KMS-11 (cell line): ENCODE results near the gene VCPKMT.
"Not testable (repeated sequence)": the region's sequence is repeated elsewhere in the genome, so short reads cannot be mapped to it uniquely, and the experiment has no call there.

Source experiments
- H2AFZ ChIP-seq: fragments of 200-600 bp; sonication (generic); 2 replicates; pipeline ENCODE4 v1.6.1; 2016; ENCODE audit warnings: antibody characterized with exemption, mixed run types, low read depth
- H3K27ac ChIP-seq: fragments of 200-600 bp; sonication (generic); 2 replicates; pipeline ENCODE4 v1.6.1; 2016; ENCODE audit warnings: mild to moderate bottlenecking, mixed run types
- H3K27me3 ChIP-seq: fragments of 200-600 bp; sonication (generic); 2 replicates; pipeline ENCODE4 v1.6.1; 2017; ENCODE audit warnings: mild to moderate bottlenecking, low read depth, mixed run types, moderate library complexity; ENCODE audit not compliant: insufficient read depth
- H3K36me3 ChIP-seq: fragments of 200-600 bp; sonication (generic); 2 replicates; pipeline ENCODE4 v1.6.1; 2017; ENCODE audit warnings: mild to moderate bottlenecking, mixed run types; ENCODE audit not compliant: insufficient read depth
- H3K4me1 ChIP-seq: fragments of 200-600 bp; sonication (generic); 2 replicates; pipeline ENCODE4 v1.6.1; 2016; ENCODE audit warnings: mild to moderate bottlenecking, low read depth, mixed run types; ENCODE audit not compliant: poor library complexity, severe bottlenecking
- H3K4me2 ChIP-seq: fragments of 200-600 bp; sonication (generic); 2 replicates; pipeline ENCODE4 v1.7.0; 2016; ENCODE audit warnings: mild to moderate bottlenecking, mixed run types
- H3K4me3 ChIP-seq: fragments of 200-600 bp; sonication (generic); IDR thresholded peaks from 2 replicates; pipeline ENCODE4 v1.6.1; 2017; ENCODE audit warnings: low read depth, low read length, mixed read lengths; ENCODE audit not compliant: insufficient read depth
- H3K79me2 ChIP-seq: fragments of 200-600 bp; sonication (generic); 2 replicates; pipeline ENCODE4 v1.6.1; 2016; ENCODE audit warnings: low read depth, mixed run types; ENCODE audit not compliant: insufficient read depth
- H3K9ac ChIP-seq: fragments of 200-600 bp; sonication (generic); 2 replicates; pipeline ENCODE4 v1.6.1; 2016; ENCODE audit warnings: mild to moderate bottlenecking, mixed run types
- H4K20me1 ChIP-seq: fragments of 200-600 bp; sonication (generic); 2 replicates; pipeline ENCODE4 v1.6.1; 2016; ENCODE audit warnings: mild to moderate bottlenecking, mixed run types; ENCODE audit not compliant: insufficient read depth
- TF ChIP-seq, protein P1 (sequence below): fragments of 200-600 bp; sonication (generic); conservative IDR thresholded peaks from 2 replicates; pipeline ENCODE4 v1.6.1; 2017; ENCODE audit warnings: low read depth, mild to moderate bottlenecking, antibody characterized with exemption, low read length, moderate library complexity, mixed read lengths

VCPKMT gene

DNA sequence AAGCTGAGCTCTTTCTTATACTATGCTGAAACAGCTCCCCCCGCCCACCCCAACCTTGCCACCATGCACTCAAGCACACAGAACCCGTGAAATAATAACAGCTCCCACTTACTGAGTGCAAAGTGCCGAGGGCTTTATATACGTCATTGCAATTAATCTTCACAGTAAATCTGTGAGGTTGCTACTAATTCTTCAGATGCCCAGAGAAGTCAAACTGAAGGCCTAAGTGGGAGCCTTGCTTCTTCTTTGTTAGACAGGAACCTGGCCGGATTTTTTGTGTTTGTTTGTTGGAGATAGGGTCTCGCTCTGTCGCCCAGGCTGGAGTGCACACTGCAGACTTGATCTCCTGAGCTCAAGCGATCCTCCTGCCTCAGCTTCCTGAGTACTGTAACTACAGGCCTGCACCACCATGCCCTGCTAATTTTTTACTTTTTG is 34.0 kb downstream of the VCPKMT start:
- Histone ChIP-seq H3K27me3 (no peaks in the 10 kb centered on the region), H3K4me2 (peak overlapping the region; percentile 88), H3K4me1 (peaks cover 64% of the 10 kb centered on the region), H3K79me2 (no peaks in the 10 kb centered on the region), H3K9ac (peak overlapping the region; percentile 74), H3K4me3 (no peak overlapping the region), H4K20me1 (no peaks in the 10 kb centered on the region), H2AFZ (no peak overlapping the region), H3K36me3 (no peaks in the 10 kb centered on the region), H3K27ac (peak overlapping the region; percentile 97)
- TF ChIP-seq, protein P1, sequence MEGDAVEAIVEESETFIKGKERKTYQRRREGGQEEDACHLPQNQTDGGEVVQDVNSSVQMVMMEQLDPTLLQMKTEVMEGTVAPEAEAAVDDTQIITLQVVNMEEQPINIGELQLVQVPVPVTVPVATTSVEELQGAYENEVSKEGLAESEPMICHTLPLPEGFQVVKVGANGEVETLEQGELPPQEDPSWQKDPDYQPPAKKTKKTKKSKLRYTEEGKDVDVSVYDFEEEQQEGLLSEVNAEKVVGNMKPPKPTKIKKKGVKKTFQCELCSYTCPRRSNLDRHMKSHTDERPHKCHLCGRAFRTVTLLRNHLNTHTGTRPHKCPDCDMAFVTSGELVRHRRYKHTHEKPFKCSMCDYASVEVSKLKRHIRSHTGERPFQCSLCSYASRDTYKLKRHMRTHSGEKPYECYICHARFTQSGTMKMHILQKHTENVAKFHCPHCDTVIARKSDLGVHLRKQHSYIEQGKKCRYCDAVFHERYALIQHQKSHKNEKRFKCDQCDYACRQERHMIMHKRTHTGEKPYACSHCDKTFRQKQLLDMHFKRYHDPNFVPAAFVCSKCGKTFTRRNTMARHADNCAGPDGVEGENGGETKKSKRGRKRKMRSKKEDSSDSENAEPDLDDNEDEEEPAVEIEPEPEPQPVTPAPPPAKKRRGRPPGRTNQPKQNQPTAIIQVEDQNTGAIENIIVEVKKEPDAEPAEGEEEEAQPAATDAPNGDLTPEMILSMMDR, result no peak

DNA sequence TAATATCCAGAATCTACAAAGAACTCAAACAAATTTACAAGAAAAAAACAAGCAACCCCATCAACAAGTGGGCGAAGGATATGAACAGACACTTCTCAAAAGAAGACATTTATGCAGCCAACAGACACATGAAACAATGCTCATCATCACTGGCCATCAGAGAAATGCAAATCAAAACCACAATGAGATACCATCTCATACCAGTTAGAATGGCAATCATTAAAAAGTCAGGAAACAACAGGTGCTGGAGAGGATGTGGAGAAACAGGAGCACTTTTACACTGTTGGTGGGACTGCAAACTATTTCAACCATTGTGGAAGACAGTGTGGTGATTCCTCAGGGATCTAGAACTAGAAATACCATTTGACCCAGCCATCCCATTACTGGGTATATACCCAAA is 37.3 kb downstream of the VCPKMT start:
- not testable (repeated sequence) for H3K4me2 ChIP-seq, H3K4me3 ChIP-seq, H3K36me3 ChIP-seq, H3K79me2 ChIP-seq, H2AFZ ChIP-seq, H4K20me1 ChIP-seq, H3K9ac ChIP-seq, H3K27me3 ChIP-seq, H3K27ac ChIP-seq
- H3K4me1 ChIP-seq, result peaks cover 35% of the 10 kb centered on the region

DNA sequence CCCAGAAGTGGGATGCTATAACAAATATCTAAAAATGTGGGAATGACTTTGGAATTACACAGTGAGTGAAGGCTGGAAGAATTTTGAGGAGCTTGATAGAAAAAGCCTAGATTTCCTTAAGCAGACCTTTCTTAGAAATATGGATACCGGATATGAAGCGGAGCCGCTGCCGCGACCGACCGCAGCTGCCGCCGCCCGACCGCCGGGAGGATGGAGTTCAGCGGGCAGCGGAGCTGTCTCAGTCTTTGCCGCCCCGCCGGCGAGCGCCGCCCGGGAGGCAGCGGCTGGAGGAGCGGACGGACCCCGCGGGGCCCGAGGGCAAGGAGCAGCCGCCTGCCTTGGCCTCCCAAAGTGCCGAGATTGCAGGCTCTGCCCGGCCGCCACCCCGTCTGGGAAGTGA is 42.7 kb downstream of the VCPKMT start:
- H3K4me1 ChIP-seq, result peaks cover 43% of the 10 kb centered on the region
- not testable (repeated sequence) for H4K20me1 ChIP-seq, H3K4me3 ChIP-seq, H3K4me2 ChIP-seq, H3K36me3 ChIP-seq, H2AFZ ChIP-seq, H3K27me3 ChIP-seq, H3K27ac ChIP-seq, H3K9ac ChIP-seq, H3K79me2 ChIP-seq

DNA sequence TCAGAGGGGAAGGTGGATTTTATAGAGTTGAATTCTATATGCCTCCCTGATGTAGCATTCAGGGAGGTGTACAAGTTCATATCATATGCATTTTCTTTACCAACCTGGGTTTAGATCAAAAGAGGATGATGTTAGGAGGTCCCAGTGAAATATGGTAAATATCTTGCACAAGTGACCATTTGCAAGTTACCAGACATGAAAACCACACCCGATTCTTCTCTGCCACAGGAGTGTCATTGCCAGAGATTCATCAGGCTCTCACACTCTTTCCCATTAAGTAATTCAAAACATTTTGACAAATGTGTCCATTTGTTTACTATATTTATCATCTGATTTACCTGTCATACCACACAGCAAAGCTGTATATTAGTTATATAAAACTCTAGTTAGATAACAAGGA is 44.0 kb downstream of the VCPKMT start:
- H2AFZ ChIP-seq, result no peak overlapping the region
- peaks cover 55% of the 10 kb centered on the region for H3K4me1 ChIP-seq
- H3K27me3 ChIP-seq, result no peaks in the 10 kb centered on the region
- no peaks in the 10 kb centered on the region for H3K79me2 ChIP-seq
- no peak overlapping the region for H3K9ac ChIP-seq
- TF ChIP-seq, protein P1, result no peak
- peak overlapping the region; percentile 43 for H3K27ac ChIP-seq
- H3K4me3 ChIP-seq, result no peak overlapping the region
- peak overlapping the region; percentile 37; the same call in 1 of the 2 replicates for H3K4me2 ChIP-seq
- no peaks in the 10 kb centered on the region for H4K20me1 ChIP-seq
- H3K36me3 ChIP-seq, result no peaks in the 10 kb centered on the region

DNA sequence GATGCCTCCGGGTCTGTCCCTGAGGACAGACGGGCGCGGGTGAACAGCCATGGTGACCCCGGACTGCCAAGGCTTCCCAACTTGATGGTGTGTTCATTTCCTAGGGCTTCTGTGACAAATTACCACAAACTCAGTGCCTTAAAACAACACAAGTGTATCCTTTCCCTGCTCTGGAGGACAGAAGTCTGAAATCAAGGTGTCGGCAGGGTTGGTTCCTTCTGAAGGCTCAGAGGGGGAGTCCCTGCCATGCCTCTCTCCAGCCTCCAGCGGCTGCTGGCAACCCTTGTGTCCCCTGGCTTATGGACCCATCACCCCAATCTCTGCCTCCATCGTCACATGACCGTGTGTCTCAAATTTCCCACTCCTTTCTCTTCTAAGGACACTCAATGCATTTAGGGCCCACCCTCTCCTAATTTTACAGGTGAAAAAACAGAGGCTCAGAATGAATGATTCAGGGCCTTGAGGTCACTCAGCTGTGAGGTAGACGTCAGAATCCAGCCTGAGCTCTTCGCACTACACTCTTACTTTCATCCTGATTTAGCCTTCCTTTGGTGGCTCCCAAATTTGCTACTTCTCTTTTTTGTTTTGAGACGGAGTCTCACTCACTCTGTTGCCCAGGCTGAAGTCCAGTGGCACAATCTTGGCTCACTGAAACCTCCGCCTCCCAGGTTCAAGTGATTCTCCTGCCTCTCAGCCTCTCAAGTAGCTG is 45.4 kb downstream of the VCPKMT start:
- peak overlapping the region; percentile 43; the same call in 1 of the 2 replicates for H3K27ac ChIP-seq
- no peak overlapping the region for H2AFZ ChIP-seq
- H3K9ac ChIP-seq, result no peak overlapping the region
- no peak overlapping the region for H3K4me3 ChIP-seq
- peaks cover 64% of the 10 kb centered on the region for H3K4me1 ChIP-seq
- no peak overlapping the region; the same call in 1 of the 2 replicates for H3K4me2 ChIP-seq
- no peaks in the 10 kb centered on the region for H3K79me2 ChIP-seq
- TF ChIP-seq, protein P1, result no peak
- H4K20me1 ChIP-seq, result no peaks in the 10 kb centered on the region
- no peaks in the 10 kb centered on the region for H3K27me3 ChIP-seq
- no peaks in the 10 kb centered on the region for H3K36me3 ChIP-seq
